Psoas muscle (tissue), 8 donors: ENCODE results near the gene PLCB3. TPM values are rescaled to one million over a fixed set of nuclear protein-coding genes. Genes with fewer than 3 reads are reported as not detected.

Experiments
- ATAC-seq, 4 donors: fragments of 200-7000 bp; cut with Tn5 transposase; one replicate each; pipeline ENCODE4 v1.9.1; 2020; ENCODE audit warnings: moderate library complexity in 3 of 4, mild to moderate bottlenecking in 2 of 4
- DNase-seq, 2 donors: peaks; one replicate each; pipeline ENCODE4 v3.0.0-alpha.2; 2020
- H3K27ac ChIP-seq: fragments of 200-600 bp; one replicate; pipeline ENCODE4 v1.8.0; 2022
- H3K27me3 ChIP-seq, 3 donors: fragments of 200-600 bp in 1 of 3; one replicate each; pipeline versions ENCODE4 v1.6.1 to v1.8.0; 2013 to 2022; ENCODE audit warnings: low read length in 2 of 3, mild to moderate bottlenecking in 2 of 3, moderate library complexity in 1 of 3; ENCODE audit not compliant: insufficient read depth in 3 of 3
- H3K36me3 ChIP-seq, 2 donors: fragments of 200-600 bp in 1 of 2; one replicate each; pipeline versions ENCODE4 v1.6.1 to v1.8.0; 2013 to 2022; ENCODE audit warnings: low read depth in 1 of 2, mild to moderate bottlenecking in 1 of 2, moderate library complexity in 1 of 2; ENCODE audit not compliant: insufficient read depth in 1 of 2
- H3K4me1 ChIP-seq: fragments of 200-600 bp; one replicate; pipeline ENCODE4 v1.8.0; 2022
- H3K4me3 ChIP-seq: fragments of 200-600 bp; one replicate; pipeline ENCODE4 v1.8.0; 2022; ENCODE audit warnings: mild to moderate bottlenecking
- H3K9me3 ChIP-seq: fragments of 200-600 bp; one replicate; pipeline ENCODE4 v1.8.0; 2022
- CTCF ChIP-seq: fragments of 200-600 bp; IDR thresholded peaks from one replicate; pipeline ENCODE4 v1.8.0; 2022; ENCODE audit warnings: antibody characterized with exemption
- WGBS, 3 donors: extraction: QIAGEN DNeasy Blood & Tissue Kit; methylation state at CpG; one replicate each; pipeline versions ENCODE4 v1.1.6 to v1.1.7; 2013; 5-methylcytosine and 5-hydroxymethylcytosine counted together
- intact Hi-C, 2 donors: fragments of 100-400 bp; cut with DNase I; formaldehyde crosslinking; loops; one replicate each; pipeline versions ENCODE4 v1.11.0 to v1.14.2; 2022
- polyA plus RNA-seq, 3 donors: library from polyadenylated mRNA; stranded (reverse); fragments of 200-250 nt; gene quantifications; one replicate each; pipeline ENCODE4 v1.2.3, GENCODE V29; 2013
- total RNA-seq, 4 donors: library from RNA; stranded (reverse); fragmentation: NEBNext Ultra II Directional in 2 of 4; extraction: Animal tissue kit (Norgen Biotek cat#: 25700) in 2 of 4; gene quantifications; one replicate each; pipeline versions ENCODE4 v1.2.1 to v1.2.4, GENCODE V29; 2021 to 2023
- donor health status: healthy with polysubstance abuse.
- donor health status: DM: no; HTN: no; CAD: no; lungs with moderate emphysema.
- donor health status: Bipolar disorder and iron deficiency.
- donor health status: healthy.
- donor health status: DM: yes; HTN: yes; CAD: no.
- donor health status: DM: no; HTN: no; CAD: no.
- donor health status: DM: no; HTN: no; CAD: no.
- donor health status: DM: yes; HTN: yes; CAD: no.

Gene PLCB3
- total and polyA plus RNA-seq, 7 donors, result 3.8 to 10.4 (median 5.9) TPM

DNA sequence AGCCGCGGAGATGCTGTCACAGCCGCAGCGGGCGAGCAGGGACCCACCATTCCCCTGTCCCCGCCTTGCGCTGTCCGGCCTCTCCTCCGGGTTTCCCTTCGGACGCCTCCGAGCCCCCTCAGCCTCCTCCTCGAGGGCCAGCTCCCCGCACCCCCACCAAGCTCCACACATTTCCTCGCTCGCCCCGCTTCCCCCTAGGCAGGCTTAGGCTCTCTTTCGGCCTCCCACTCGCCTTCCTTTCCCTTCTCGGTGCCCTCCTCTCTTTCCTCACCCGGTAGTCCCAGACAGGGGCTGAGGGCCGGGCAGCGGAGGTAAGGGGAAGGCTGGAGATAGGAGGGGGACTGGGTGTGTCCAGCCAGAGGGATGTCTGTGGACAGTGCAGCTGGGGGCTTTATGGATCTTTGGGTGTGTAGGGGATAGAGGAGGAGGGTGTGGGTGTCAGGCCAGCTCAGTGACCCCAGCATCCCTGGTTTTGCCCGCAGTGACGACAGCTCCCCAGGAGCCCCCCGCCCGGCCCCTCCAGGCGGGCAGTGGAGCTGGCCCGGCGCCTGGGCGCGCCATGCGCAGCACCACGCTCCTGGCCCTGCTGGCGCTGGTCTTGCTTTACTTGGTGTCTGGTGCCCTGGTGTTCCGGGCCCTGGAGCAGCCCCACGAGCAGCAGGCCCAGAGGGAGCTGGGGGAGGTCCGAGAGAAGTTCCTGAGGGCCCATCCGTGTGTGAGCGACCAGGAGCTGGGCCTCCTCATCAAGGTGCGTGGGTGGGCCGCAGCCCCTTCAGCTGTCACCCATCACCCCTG lies 41.3 kb downstream of the PLCB3 start:
- DNase-seq, result no peak
- H3K27me3 ChIP-seq, result peaks cover 0 to 65% (median 35%) of the 10 kb centered on the region in 3 donors
- WGBS, 3 donors, result 30 to 45% (median 32%) methylated on average over 26 to 42 of the region's 42 CpGs
- intact Hi-C loops, result no loop called here
- H3K4me1 ChIP-seq, result peaks cover 10% of the 10 kb centered on the region
- H3K9me3 ChIP-seq, result no peaks in the 10 kb centered on the region
- H3K4me3 ChIP-seq, result peak overlapping the region; percentile 58
- H3K27ac ChIP-seq, result no peak overlapping the region
- peak in 1 of 4 donors; percentile 17 for ATAC-seq
- TF ChIP-seq CTCF, result no peak
- H3K36me3 ChIP-seq, result no peaks in the 10 kb centered on the region

DNA sequence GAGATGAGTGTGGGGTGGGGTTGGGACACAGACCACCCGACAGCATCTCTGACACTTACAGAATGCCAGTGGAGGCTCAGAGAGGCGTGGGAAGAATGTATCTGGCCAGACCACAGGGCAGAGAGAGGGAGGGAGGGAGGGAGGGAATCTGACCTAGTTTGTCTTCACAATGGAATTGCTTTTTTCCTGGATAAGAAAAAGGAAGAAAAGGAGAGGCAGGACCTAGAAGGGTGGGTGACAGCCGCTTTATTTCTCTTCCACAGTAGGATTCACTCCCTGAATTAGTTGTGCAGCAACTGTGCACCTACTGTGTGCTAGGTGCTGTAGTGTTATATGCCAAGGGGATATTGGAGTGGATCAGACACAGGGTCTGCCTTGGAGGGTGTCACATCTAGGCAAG lies 43.4 kb downstream of the PLCB3 start:
- H3K27ac ChIP-seq, result no peak overlapping the region
- WGBS, 3 donors, result 68 to 78% (median 73%) methylated on average over 3 of the region's 3 CpGs
- peaks cover 16% of the 10 kb centered on the region for H3K4me1 ChIP-seq
- no peak for TF ChIP-seq CTCF
- H3K27me3 ChIP-seq, result peaks cover 0 to 87% (median 42%) of the 10 kb centered on the region in 3 donors
- DNase-seq, result no peak
- H3K9me3 ChIP-seq, result no peaks in the 10 kb centered on the region
- no peaks in the 10 kb centered on the region for H3K36me3 ChIP-seq
- H3K4me3 ChIP-seq, result no peak overlapping the region
- ATAC-seq, result no peak
- intact Hi-C loops, result no loop called here

GRCh38 chr11:64295760-64296159 lies 44.4 kb downstream of the PLCB3 start:
- peaks cover 25% of the 10 kb centered on the region for H3K4me1 ChIP-seq
- DNase-seq (no peak), ATAC-seq (no peak)
- 92 to 96% (median 95%) methylated on average over 4 of the region's 4 CpGs for WGBS, 3 donors
- TF ChIP-seq CTCF, result no peak
- H3K27ac ChIP-seq, result no peak overlapping the region
- H3K4me3 ChIP-seq, result no peak overlapping the region
- no peaks in the 10 kb centered on the region for H3K9me3 ChIP-seq
- intact Hi-C loops, result no loop called here
- H3K36me3 ChIP-seq, result no peaks in the 10 kb centered on the region
- peaks cover 0 to 93% (median 46%) of the 10 kb centered on the region in 3 donors for H3K27me3 ChIP-seq

DNA sequence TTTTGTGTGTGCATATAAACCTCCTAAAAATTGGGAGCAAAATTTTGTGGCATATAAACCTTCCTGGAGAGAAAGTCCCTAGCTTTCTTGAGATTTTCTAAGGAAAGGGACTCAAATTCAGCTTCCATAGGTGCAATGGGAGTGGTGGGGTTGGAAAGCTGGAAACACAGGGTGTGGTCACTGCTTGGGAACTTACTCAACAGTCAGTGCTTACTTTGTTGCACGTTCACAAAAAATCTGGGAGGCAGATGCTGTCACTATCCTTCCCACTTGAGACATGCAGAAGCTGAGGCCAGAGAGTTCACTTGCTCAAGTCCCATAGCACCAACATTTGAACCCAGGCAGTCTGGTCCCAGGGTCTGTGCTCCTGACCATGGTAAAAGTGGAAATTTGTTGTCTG lies 44.9 kb downstream of the PLCB3 start:
- intact Hi-C loops, result no loop called here
- Histone ChIP-seq H3K4me3 (no peak overlapping the region), H3K4me1 (peaks cover 30% of the 10 kb centered on the region), H3K36me3 (no peaks in the 10 kb centered on the region), H3K27me3 (peaks cover 0 to 90% (median 46%) of the 10 kb centered on the region in 3 donors), H3K9me3 (no peaks in the 10 kb centered on the region), H3K27ac (no peak overlapping the region)
- ATAC-seq, result no peak
- 40 to 52% (median 45%) methylated on average over 1 of the region's 1 CpG for WGBS, 3 donors
- no peak for DNase-seq
- no peak for TF ChIP-seq CTCF
